Posterior cingulate gyrus (tissue), 11 donors: ENCODE measurements around the gene CLASP2.
"Not testable (repeated sequence)": the region's sequence is repeated elsewhere in the genome, so short reads cannot be mapped to it uniquely, and the experiment has no call there.

Source experiments
- DNase-seq, 10 donors: peaks; one replicate each; pipeline versions ENCODE4 v3.0.0 to v3.0.0-alpha.2; 2020 to 2021; ENCODE audit warnings: mixed read lengths in 3 of 10
- intact Hi-C: fragments of 100-400 bp; cut with DNase I; formaldehyde crosslinking; loops from one replicate; pipeline ENCODE4 v1.15.1; 2023

CLASP2 gene

DNA sequence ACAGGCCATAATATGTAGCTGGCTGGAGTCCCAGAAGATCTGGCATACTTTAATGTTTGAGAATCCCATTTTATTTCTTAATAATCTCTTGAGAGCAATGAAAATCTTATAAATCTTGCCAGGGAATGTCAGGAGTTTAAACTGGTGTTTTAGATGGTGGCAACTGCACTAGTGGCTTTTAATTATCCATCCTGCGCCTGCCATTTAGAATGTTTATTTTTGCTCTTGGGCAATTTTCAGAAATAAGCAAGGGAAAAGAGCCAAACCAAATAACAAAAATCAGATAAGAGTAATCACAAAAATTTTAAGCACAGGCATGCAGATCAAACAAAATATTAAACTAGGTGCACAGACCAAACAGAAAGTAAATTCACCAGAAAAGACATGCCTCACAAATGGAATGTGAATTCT lies 235.9 kb downstream of the CLASP2 start:
- DNase-seq: no peak

DNA sequence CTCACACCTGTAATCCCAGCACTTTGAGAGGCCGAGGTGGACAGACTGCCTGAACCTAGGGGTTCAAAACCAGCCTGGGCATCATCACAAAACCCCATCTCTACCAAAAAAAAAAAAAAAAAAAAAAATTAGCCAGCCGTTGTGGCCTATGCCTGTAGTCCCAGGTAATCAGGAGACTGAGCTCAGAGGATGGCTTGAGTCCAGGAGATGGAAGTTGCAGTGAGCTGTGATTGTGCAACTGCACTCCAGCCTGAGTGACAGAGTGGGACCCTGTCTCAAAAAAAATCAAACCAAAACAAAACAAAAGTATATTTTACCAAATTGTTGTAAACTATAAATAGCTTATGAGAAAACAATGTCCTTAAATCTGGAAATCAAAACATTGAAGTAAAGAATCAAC lies 243.2 kb downstream of the CLASP2 start:
- DNase-seq: no peak
- intact Hi-C loops: no loop called here

More for the DNA sequence above, 235.9 kb downstream of the CLASP2 start:
- intact Hi-C loops: no loop called here

DNA sequence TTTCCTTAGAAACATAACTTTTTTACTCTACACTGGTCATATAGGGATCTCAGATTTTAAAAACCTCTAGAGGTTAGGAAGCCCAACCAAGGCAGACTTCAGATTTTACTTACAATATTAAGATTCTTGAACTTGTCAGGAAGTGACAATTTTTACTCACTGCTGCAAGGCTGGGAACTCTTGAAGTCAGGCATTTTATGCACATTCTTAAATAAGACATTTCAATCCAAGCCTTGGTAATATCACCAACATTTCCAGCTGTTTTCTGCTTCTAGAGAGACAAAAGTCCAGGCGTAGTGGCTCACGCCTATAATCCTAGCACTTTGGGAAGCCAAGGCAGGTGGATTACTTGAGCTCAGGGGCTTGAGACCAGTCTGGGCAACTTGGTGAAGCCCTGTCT lies 244.2 kb downstream of the CLASP2 start:
- intact Hi-C loops: no loop called here
- no peak for DNase-seq

DNA sequence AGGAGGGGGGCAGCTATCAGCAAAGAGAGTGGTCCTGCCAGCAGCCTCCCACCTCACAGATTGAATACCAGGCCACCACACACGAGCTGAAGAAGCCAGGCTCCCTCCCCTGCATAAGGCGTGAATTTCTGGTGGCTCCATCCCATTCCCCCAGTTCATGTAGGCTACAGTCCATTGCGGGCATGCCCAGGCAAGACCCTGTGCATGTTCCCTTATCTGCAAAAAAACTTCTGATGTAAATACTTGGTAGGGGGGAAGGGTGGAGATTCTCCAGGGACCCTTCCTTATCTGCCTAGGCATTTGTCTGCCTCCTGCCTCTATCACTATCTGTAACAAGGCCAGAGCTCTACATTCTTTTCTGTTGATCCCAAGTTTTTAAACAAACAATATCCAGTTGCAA lies 250.3 kb downstream of the CLASP2 start:
- intact Hi-C loops: no loop called here
- DNase-seq: no peak

DNA sequence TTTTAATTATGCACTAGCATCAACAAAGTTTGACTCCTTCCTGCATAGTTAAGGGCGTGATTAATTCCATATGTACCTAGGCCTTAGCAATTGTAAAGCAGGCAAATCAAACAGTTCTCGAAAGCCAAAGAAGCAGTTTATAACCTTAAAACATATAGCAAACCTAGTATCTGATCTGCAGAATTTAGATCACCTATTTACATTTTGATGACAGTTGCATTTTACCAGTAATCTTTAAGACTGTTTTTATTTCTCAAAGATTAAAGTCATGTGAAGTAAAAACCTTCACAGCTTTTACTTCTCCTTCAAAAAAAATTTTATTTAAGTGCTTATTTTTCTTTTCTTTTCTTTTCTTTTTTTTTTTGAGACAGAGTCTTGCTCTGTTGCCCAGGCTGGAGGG lies 257.0 kb downstream of the CLASP2 start:
- intact Hi-C loops: no loop called here
- no peak for DNase-seq

DNA sequence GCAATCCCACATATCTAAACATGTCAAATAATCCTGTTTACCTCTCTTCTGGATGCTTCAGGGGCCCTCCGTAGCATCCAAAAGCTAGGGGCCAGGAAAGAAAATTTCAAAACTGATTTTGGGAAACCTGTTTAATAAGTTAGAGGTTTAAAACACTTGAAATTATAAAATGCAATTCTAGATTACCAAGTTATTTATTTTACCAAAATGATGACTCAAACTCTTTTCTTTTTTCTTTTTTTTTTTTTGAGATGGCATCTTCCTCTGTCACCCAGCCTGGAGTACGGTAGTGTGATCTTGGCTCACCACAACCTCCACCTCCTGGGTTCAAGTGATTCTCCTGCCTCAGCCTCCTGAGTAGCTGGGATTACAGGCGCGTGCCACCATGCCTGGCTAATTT lies 258.5 kb downstream of the CLASP2 start:
- DNase-seq, intact Hi-C loops: not testable (repeated sequence)

DNA sequence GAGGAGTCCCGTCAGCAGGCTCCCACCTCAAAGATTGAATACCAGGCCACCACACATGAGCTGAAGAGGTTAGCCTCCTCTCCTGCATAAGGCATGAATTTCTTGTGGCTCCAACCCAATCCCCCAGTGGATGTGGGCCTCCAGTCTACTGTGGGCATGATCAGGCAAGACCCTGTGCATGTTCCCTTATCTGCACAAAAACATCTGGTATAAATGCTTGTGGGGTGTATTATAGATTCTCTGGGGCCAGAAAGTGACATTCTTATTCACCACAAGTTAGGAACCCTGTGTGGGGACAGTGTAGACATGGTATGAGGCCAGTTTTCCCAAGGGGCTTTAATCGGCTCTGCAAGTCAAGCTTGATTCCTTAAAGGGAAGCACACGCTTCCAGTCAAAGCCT lies 259.6 kb downstream of the CLASP2 start:
- DNase-seq: no peak
- intact Hi-C loops: no loop called here

DNA sequence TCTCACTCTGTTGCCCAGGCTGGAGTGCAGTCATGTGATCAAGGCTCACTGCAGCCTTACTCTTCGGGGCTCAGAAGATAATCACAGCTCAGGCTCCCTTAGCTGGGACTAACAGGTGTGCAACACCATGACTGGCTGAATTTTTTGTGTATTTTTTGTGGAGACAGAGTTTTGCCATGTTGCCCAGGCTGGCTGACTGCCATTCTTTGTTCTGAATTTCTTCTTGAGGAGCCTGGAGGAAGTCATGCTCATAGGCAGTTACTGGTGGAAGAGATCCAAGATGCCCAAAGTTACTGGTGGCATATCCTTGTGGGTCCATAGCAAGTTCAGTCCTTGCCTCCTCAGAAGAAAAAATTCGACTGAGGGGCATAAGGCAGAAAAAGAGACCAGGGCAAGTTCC lies 261.3 kb downstream of the CLASP2 start:
- DNase-seq: no peak
- intact Hi-C loops: no loop called here

DNA sequence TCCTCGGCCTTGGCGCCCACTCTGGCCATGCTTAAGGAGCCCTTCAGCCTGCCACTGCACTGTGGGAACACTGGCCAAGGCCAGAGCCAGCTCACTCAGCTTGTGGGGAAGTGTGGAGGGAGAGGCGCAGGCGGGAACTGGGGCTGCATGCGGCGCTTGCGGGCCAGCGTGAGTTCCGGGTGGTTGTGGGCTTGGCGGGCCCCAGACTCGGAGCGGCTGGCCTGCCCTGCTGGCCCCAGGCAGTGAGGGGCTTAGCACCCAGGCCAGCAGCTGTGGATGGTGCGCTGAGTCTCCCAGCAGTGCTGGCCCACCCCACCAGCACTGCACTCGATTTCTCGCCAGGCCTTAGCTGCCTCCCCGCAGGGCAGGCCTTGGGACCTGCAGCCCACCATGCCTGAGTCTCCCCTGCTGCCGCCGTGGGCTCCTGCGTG lies 264.7 kb downstream of the CLASP2 start:
- intact Hi-C loops: no loop called here
- peak in 1 of 10 donors; percentile 80 for DNase-seq

DNA sequence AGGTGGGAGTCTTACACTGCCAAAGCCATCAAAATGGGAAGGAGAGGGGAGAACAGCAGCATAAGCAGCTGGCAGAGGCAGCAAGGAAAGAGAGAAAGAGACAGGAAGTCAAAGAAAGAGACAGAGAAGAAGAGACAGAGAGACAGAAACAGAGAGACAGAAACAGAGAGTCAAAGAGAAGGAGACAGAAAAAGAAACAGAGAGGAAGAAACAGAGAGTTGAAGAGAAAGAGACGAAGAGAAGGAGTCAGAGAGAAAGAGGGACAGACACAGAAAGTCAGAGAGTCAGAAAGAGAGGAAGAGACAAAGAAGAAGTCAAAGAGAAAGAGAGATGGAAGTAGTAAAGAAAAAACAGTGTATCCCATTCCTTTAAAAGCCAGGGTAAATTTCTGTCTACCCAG lies 266.1 kb downstream of the CLASP2 start:
- DNase-seq, intact Hi-C loops: not testable (repeated sequence)

DNA sequence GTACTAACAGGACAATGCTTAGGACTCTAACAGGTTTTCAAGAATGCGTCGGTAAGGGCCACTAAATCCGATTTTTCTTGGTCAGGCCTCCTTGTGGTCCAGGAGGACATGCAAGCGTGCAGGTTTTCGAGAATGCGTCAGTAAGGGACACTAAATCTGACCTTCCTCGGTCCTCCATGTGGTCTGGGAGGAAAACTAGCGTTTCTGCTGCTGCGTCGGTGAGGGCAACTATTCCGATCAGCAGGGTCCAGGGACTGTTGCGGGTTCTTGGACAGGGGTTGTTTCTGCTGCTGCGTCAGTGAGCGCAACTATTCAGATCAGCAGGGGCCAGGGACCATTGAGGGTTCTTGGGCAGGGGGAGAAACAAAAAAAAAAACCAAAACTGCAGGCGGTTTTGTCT lies 270.1 kb downstream of the CLASP2 start:
- no peak for DNase-seq
- intact Hi-C loops: loop anchor here (10.0 kb wide), 1 partner anchor 277 kb away; no protein-coding TSS in a partner anchor

DNA sequence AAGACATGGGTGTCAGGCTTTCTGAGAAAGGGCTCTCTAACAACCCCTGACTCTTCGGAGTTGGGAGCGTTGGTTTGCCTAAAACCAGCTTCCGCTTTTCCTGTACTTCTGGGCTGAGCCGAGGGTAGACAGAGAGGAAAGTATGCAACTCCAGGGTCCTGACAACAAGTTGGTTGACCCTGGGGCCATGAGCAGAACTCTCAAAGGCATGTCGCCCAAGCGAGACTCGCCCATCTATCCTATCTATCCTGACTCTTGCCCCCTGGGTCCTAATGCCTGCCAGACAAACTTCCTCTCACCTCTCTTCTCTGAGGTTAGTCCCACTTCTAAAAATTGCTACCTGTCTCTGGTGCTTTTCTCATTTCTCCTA lies 270.8 kb downstream of the CLASP2 start:
- not testable (repeated sequence) for DNase-seq
- intact Hi-C loops: loop anchor here (10.0 kb wide), 1 partner anchor 278 kb away; no protein-coding TSS in a partner anchor
